HepG2 (cell line): ENCODE data around the gene CNIH4. TPM values are rescaled to one million over a fixed set of nuclear protein-coding genes. Genes with fewer than 3 reads are reported as not detected.

ENCODE experiments used
- ATAC-seq: fragments of 200-7000 bp; cut with Tn5 transposase; 3 replicates; pipeline ENCODE4 v1.9.1; 2020; ENCODE audit warnings: mild to moderate bottlenecking, moderate library complexity
- BruUV-seq: library from RNA; stranded (reverse); fragments of 400-500 nt; replicated peaks from 2 replicates; lab custom pipeline; 2021; lab: Mats Ljungman, UMichigan
- CTCF ChIA-PET: fragments of 300-600 bp; formaldehyde crosslinking; extraction: SDS; loops from one replicate; lab custom pipeline; 2021; ENCODE audit warnings: low total read pairs, inconsistent platforms, low intra/inter-chr PET ratio; lab: Yijun Ruan, JAX
- POLR2A ChIA-PET: fragments of 350-600 bp; sonication (Branson Sonifier 250); formaldehyde crosslinking; loops from one replicate; lab custom pipeline; 2020; ENCODE audit warnings: antibody characterized with exemption, inconsistent platforms; lab: Yijun Ruan, JAX
- DNase-seq: peaks from one replicate; pipeline ENCODE4 v3.0.0-alpha.2; 2015; ENCODE audit warnings: low spot score
- FAIRE-seq: peaks from 3 replicates; lab custom pipeline; 2011; peaks lifted over from hg19 to GRCh38; lab: Jason Lieb, UNC
- H2AFZ ChIP-seq: one replicate; pipeline ENCODE4 v1.6.1; 2011; ENCODE audit warnings: low read length, inconsistent platforms
- H3K27ac ChIP-seq: fragments of 300-600 bp; 3 replicates; pipeline ENCODE4 v1.8.0; 2011; ENCODE audit warnings: mixed run types, mild to moderate bottlenecking, mixed read lengths, low read length, inconsistent platforms; ENCODE audit not compliant: insufficient read depth; ENCODE audit errors: extremely low read length
- H3K27me3 ChIP-seq, 2 experiments: fragments of 200-600 bp in 1 of 2; 2 replicates in 1 of 2; 3 replicates in 1 of 2; pipeline versions ENCODE4 v1.6.0 to v1.8.0; 2011; ENCODE audit warnings: low read length in 2 of 2, mild to moderate bottlenecking in 2 of 2, moderate library complexity in 2 of 2, inconsistent platforms in 1 of 2; ENCODE audit not compliant: insufficient read depth in 2 of 2, control insufficient read depth in 1 of 2
- H3K36me3 ChIP-seq, 2 experiments: fragments of 200-600 bp in 1 of 2; replicated peaks in 1 of 2; 2 replicates in 1 of 2; 3 replicates in 1 of 2; pipeline versions ENCODE4 v1.5.1 to v1.8.0; 2011; ENCODE audit warnings: low read length in 2 of 2, inconsistent platforms in 1 of 2; ENCODE audit not compliant: insufficient read depth in 2 of 2, control insufficient read depth in 1 of 2
- H3K4me1 ChIP-seq: 2 replicates; pipeline ENCODE4 v1.5.1; 2012; ENCODE audit warnings: low read length, inconsistent platforms; ENCODE audit not compliant: insufficient read depth
- H3K4me2 ChIP-seq: 2 replicates; pipeline ENCODE4 v1.6.0; 2011; ENCODE audit warnings: low read depth, low read length, inconsistent platforms
- H3K4me3 ChIP-seq, 3 experiments: fragments of 200-600 bp in 1 of 3; sonication (generic), shearing (Covaris generic) in 1 of 3; replicated peaks in 1 of 3; 2 replicates each; pipeline ENCODE4 v1.5.1; 2011 to 2016; ENCODE audit warnings: low read length in 3 of 3, inconsistent platforms in 2 of 3, low read depth in 2 of 3, mild to moderate bottlenecking in 2 of 3, control low read depth in 1 of 3, mixed read lengths in 1 of 3; ENCODE audit not compliant: insufficient read depth in 1 of 3
- H3K79me2 ChIP-seq: one replicate; pipeline ENCODE4 v1.6.1; 2011; ENCODE audit warnings: low read length, inconsistent platforms; ENCODE audit not compliant: insufficient read depth
- H3K9ac ChIP-seq: 2 replicates; pipeline ENCODE4 v1.6.0; 2011; ENCODE audit warnings: mild to moderate bottlenecking, low read depth, low read length, inconsistent platforms; ENCODE audit not compliant: insufficient read depth
- H3K9me3 ChIP-seq: 2 replicates; pipeline ENCODE4 v1.5.1; 2012; ENCODE audit warnings: mild to moderate bottlenecking, low read length
- H4K20me1 ChIP-seq: 2 replicates; pipeline ENCODE4 v1.6.0; 2011; ENCODE audit warnings: inconsistent platforms, mild to moderate bottlenecking, low read length, moderate library complexity; ENCODE audit not compliant: insufficient read depth
- ARID3A ChIP-seq: IDR thresholded peaks from 2 replicates; pipeline ENCODE4 v1.6.1; 2012; ENCODE audit warnings: low read depth, low read length, improper control_type of control experiment
- ARID5B ChIP-seq: IDR thresholded peaks from 2 replicates; pipeline ENCODE4 v1.4.0; 2020; ENCODE audit warnings: mild to moderate bottlenecking, missing genetic modification reagents
- CSRNP2 ChIP-seq: sonication (generic); formaldehyde crosslinking; conservative IDR thresholded peaks from 2 replicates; pipeline ENCODE4 v1.8.0; 2022; ENCODE audit warnings: low read depth, missing genetic modification reagents
- EEA1 ChIP-seq: sonication (generic); formaldehyde crosslinking; IDR thresholded peaks from 2 replicates; pipeline ENCODE4 v1.5.1; 2020; ENCODE audit warnings: mild to moderate bottlenecking, missing genetic modification reagents, borderline replicate concordance
- EZH2 ChIP-seq: conservative IDR thresholded peaks from 2 replicates; pipeline ENCODE4 v1.6.1; 2012; ENCODE audit warnings: mild to moderate bottlenecking, low read depth, low read length, moderate library complexity
- GABPA ChIP-seq, 2 experiments: IDR thresholded peaks; 2 replicates each; pipeline ENCODE4 v1.6.1; 2011 to 2016; ENCODE audit warnings: low read depth in 2 of 2, low read length in 1 of 2, missing biosample characterization in 1 of 2, missing genetic modification characterization in 1 of 2
- HOXA3 ChIP-seq: sonication (generic); formaldehyde crosslinking; IDR thresholded peaks from 2 replicates; pipeline ENCODE4 v1.5.0; 2020; ENCODE audit warnings: missing genetic modification reagents
- KDM3A ChIP-seq: IDR thresholded peaks from 2 replicates; pipeline ENCODE4 v1.6.1; 2018; ENCODE audit warnings: low read depth, missing compliant biosample characterization
- MAFG ChIP-seq: sonication (generic); formaldehyde crosslinking; IDR thresholded peaks from 2 replicates; pipeline ENCODE4 v1.5.1; 2020; ENCODE audit warnings: mild to moderate bottlenecking, missing genetic modification reagents
- NBN ChIP-seq: fragments of 450-650 bp; conservative IDR thresholded peaks from 2 replicates; pipeline ENCODE4 v1.6.1; 2017
- PCBP2 ChIP-seq: fragments of 200-400 bp; formaldehyde crosslinking; optimal IDR thresholded peaks from 2 replicates; pipeline ENCODE3; 2018; ENCODE audit warnings: low read length, low read depth; ENCODE audit not compliant: poor library complexity, severe bottlenecking
- RFX1 ChIP-seq: fragments of 450-650 bp; IDR thresholded peaks from 2 replicates; pipeline ENCODE4 v1.6.1; 2017
- SMC3 ChIP-seq: IDR thresholded peaks from 2 replicates; pipeline ENCODE4 v1.6.1; 2011; ENCODE audit warnings: low read length, improper control_type of control experiment
- ZEB1 ChIP-seq: IDR thresholded peaks from 2 replicates; pipeline ENCODE4 v1.6.1; 2012; ENCODE audit warnings: mild to moderate bottlenecking, low read depth, inconsistent platforms; ENCODE audit not compliant: insufficient replicate concordance
- ZNF354B ChIP-seq: sonication (generic); formaldehyde crosslinking; IDR thresholded peaks from 2 replicates; pipeline ENCODE4 v1.8.0; 2022; ENCODE audit warnings: mild to moderate bottlenecking, missing genetic modification reagents
- ZNF432 ChIP-seq: sonication (generic); formaldehyde crosslinking; IDR thresholded peaks from 2 replicates; pipeline ENCODE4 v1.5.0; 2020; ENCODE audit warnings: missing genetic modification reagents, mild to moderate bottlenecking, borderline replicate concordance
- ZNF614 ChIP-seq: IDR thresholded peaks from 2 replicates; pipeline ENCODE4 v1.6.1; 2018; ENCODE audit warnings: missing biosample characterization, missing genetic modification reagents, inconsistent platforms, borderline replicate concordance
- ZNF652 ChIP-seq: IDR thresholded peaks from 2 replicates; pipeline ENCODE4 v1.6.1; 2016; ENCODE audit warnings: low read depth, borderline replicate concordance
- ZNF713 ChIP-seq: sonication (generic); formaldehyde crosslinking; IDR thresholded peaks from 2 replicates; pipeline ENCODE4 v1.4.0; 2020; ENCODE audit warnings: mild to moderate bottlenecking, missing genetic modification reagents
- WGBS: methylation state at CpG from one replicate; pipeline ENCODE4 v1.1.6; 2017; ENCODE audit warnings: low lambda C conversion rate; 5-methylcytosine and 5-hydroxymethylcytosine counted together
- in situ Hi-C: cut with HindIII; loops from 2 replicates; pipeline ENCODE4 v1.10.0; 2017; ENCODE audit warnings: low pct_unique_long_range_greater_than_20kb; ENCODE audit not compliant: extremely low pct_ligation_motif_present
- intact Hi-C: fragments of 100-400 bp; cut with micrococcal nuclease; formaldehyde crosslinking; loops from one replicate; pipeline ENCODE4 v1.10.0; 2022; ENCODE audit not compliant: unreplicated experiment
- polyA plus RNA-seq, 8 experiments: library from polyadenylated mRNA; depleted of rRNA in 3 of 8; stranded (reverse) in 7 of 8; unstranded in 1 of 8; fragments of >200 nt; fragmentation: Illumina TruSeq in 4 of 8; extraction: Trizol in 4 of 8; gene quantifications; 2 replicates each; pipeline versions ENCODE4 v1.2.1 to v1.2.3, GENCODE V29; 2011 to 2016; ENCODE audit warnings: low read depth in 4 of 8, missing spikeins in 1 of 8, mixed read lengths in 1 of 8; ENCODE audit not compliant: insufficient read depth in 1 of 8
- total RNA-seq, 5 experiments: library from RNA; depleted of rRNA; stranded (reverse); fragments of >200 nt; fragmentation: Illumina TruSeq; extraction: Trizol; gene quantifications; 2 replicates each; pipeline ENCODE4 v1.2.3, GENCODE V29; 2016; ENCODE audit warnings: low read depth in 1 of 5

CNIH4 gene
- total and polyA plus RNA-seq, 2 of the 13 experiments (the other 11 are each of a cell fraction or from before 2014, with no cell fraction given), result 51.8 to 52.9 TPM

GRCh38 chr1:224420106-224420505 lies 63.4 kb downstream of the CNIH4 start (continued):
- no peak for TF ChIP-seq ZNF432
- TF ChIP-seq NBN, result no peak
- TF ChIP-seq ZNF652, result no peak
- no peak for TF ChIP-seq ZNF354B (CRISPR knock-in tag)
- TF ChIP-seq ZNF713 (CRISPR knock-in tag), result no peak
- TF ChIP-seq SMC3, result no peak
- TF ChIP-seq PCBP2, result no peak
- no peak for TF ChIP-seq ZEB1

GRCh38 chr1:224425279-224425884 lies 68.7 kb downstream of the CNIH4 start:
- ATAC-seq (no peak), DNase-seq (no peak), FAIRE-seq (no peak)
- 96% methylated on average over 6 of the region's 6 CpGs for WGBS
- CTCF ChIA-PET, result no interaction called here
- Histone ChIP-seq H3K27me3 (no peaks in the 10 kb centered on the region), H3K27ac (no peak overlapping the region), H3K4me2 (no peak overlapping the region), H4K20me1 (no peaks in the 10 kb centered on the region), H3K9ac (no peak overlapping the region), H3K36me3 (peaks cover 14 to 67% of the 10 kb centered on the region in 2 experiments), H3K4me1 (peaks cover 21% of the 10 kb centered on the region), H3K4me3 (no peak overlapping the region), H3K79me2 (peaks cover 18% of the 10 kb centered on the region), H3K9me3 (no peaks in the 10 kb centered on the region), H2AFZ (no peak overlapping the region)
- in situ Hi-C loops (no loop called here), intact Hi-C loops (no loop called here)
- no TSS peak for BruUV-seq
- POLR2A ChIA-PET, result no interaction called here
- no peak for TF ChIP-seq KDM3A (CRISPR knock-in tag)
- TF ChIP-seq ZNF614 (CRISPR knock-in tag), result no peak
- no peak for TF ChIP-seq ARID3A
- no peak for TF ChIP-seq CSRNP2 (CRISPR knock-in tag)
- no peak for TF ChIP-seq HOXA3
- no peak for TF ChIP-seq EEA1
- no peak for TF ChIP-seq EZH2
- TF ChIP-seq MAFG, result no peak
- no peak for TF ChIP-seq ARID5B (CRISPR knock-in tag)
- TF ChIP-seq GABPA (IDR thresholded peaks at IDR 0.05; ENCODE audit: low read depth, low read length), result no peak
- no peak for TF ChIP-seq GABPA (CRISPR knock-in tag; IDR thresholded peaks at IDR 0.05; ENCODE audit: low read depth)
- no peak for TF ChIP-seq RFX1
